CD4-positive, alpha-beta T cell treated with Interleukin-21 for 1 hour (primary cell): Measurements from ENCODE around the gene GALNS.
"Not testable (repeated sequence)": the region's sequence is repeated elsewhere in the genome, so short reads cannot be mapped to it uniquely, and the experiment has no call there.

Experiments
- DNase-seq: peaks from one replicate; pipeline ENCODE4 v3.0.0-alpha.2; 2020

Gene GALNS

DNA sequence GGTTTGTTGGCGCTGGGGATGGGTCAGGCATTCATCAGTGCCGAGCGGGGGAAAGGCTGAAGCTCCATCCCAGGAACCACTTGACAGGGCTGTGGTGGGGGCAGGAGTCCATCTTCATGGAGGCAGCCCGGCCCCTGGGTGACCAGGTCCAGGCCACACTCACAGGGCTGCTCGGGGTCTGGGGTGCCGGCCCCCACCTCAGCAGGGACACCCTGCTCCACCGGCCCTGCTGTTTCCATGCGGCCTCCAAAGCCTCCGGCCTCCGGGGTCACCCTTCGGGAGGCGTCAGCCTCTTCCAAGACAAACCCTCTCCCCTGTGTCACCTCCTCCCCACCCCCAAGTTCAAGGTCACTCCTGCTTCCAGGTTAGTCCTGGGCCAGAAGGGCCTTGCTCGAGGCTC, 22.1 kb downstream of the GALNS start:
- no peak for DNase-seq

DNA sequence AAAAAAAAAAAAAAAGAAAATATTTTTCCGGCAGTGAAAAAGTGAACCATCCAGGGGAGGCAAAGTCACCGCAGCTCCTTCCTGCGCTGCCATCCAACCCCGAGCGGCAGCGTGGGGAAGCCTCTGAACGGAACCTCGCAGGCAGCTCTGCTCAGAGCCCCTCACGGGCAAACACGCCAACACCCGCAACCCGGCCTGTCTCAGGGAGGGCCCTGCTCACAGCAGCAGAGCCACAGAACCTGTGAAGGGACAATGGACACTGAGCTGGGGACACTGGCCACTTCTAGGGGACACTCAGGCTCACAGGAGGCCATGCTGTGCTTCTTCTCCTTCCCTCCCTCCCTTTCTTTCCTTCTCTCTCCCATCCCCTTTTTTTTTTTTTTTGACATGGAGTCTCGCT, 23.7 kb downstream of the GALNS start:
- DNase-seq = no peak

DNA sequence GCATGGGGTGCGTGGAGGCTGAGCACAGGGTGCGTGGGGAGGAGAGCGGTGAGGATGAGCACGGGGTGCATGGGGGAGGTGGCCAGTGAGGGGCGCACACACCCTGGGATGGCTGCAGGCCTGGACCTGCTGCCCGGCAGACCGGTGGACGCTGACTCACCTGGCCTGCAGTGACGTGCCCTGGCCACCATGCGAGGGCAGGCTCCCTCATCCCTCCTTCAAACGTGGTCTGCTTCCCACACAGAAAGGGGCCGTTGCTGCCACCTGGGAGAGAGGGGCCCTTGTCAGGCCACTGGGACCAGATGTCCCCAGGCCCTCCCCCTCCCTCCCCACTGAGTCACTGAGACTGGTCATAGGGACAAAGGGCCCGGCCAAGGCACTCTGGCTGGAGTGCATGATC, 24.9 kb downstream of the GALNS start:
- DNase-seq = no peak

DNA sequence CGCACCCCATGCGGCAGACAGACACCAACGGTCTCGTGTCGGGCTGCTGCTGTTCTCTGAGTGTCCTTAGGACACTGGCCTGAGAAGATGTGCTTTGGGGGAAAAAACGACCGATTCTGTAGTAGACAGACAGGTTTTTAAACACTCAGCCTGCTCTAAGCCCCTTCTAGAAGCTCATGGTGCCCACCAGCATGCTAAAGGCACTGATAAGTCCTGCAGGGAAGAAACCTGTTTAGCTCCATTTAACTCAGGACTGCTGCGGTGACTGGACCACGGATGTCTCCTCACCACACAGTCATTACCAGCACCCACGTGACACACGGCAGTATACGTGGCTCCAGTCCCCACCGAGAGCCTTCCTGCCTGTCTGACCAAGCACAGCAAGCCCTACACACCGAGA, 26.0 kb downstream of the GALNS start:
- DNase-seq = no peak

DNA sequence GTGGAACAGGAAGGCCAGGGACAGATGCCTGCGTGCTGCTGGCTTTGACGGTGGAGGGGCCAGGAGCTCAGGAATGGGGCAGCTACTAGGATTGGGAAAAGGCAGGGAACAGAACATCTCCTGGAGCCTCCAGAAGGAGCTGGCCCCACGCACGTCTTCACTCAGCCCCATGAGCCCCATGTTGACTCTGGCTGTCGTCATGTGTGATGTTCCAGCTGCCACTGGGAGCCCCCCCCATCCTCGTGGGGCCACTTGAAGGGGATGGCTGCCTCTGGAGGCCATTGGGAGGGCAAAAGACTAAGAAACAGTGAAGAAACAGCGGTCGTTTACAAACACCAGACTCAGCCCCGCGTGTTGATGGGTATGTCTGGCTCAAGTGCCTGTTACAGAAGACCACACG, 26.5 kb downstream of the GALNS start:
- DNase-seq = no peak

DNA sequence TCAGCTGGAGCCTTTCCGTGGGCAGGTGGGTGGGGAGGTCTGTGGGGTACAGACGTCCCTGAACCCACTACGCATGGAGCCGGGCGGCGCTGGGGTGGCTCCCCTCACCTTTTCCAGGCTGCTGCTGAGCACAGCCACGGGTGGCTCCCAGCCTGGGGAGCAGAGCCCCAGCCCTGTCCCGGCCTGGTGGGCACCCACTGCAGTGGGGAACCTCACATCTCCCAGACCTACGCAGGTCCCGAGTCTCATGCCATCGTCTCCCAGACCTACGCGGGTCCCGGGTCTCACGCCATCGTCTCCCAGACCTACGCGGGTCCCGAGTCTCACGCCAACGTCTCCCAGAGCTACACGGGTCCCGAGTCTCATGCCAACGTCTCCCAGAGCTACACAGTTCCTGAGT, 28.0 kb downstream of the GALNS start:
- no peak for DNase-seq

DNA sequence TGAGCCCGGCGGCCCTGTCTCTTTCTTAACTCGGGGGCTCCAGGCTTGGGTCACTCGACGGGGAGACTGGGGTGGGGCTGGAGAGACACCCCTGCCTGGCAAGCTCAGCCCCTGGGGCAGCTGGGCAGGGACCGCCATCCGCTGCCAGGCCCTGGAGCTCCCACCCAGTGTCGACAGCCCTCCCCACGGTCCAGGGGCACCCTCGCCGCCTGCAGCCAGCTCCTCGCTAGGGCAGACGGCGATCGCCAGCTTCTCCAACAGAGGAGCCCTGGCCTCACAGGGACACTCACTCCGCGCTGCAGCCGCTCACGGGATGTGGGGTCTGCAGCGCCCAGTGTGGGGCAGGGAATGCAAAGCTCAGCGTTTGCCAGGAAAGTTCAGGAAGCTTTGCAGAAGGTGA, 29.0 kb downstream of the GALNS start:
- DNase-seq = no peak

DNA sequence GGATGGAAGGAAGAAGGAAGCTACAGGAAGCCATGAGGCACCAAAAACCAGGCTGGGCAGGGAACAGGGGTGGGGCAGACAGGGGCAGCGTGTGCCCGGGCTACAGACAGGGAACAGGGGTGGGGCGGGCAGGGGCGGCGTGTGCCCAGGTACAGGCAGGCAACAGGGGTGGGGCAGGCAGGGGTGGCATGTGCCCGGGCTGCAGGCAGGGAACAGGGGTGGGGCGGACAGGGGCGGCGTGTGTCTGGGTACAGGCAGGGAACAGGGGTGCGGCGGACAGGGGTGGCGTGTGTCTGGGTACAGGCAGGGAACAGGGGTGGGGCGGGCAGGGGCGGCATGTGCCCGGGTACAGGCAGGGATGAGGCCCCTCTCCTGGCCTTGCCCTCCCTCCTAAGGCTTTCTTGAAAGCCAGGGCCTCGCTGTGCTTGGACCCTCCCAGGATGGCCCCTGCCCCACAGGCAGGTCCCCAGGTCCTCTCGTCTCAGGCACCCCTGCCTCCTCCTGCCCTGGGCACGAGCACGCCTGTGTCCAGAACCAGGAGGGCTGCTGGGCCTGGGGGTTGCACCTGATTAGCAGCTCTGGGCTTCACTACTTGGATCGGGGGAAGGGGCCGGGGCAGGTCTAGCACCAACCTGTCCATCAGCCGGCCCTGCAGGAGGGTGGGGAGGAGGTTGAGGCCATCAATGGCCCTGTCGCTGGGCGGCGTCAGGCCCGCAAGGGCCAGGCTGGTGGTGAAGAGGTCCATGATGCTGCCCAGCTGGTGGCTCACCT, 30.5 kb downstream of the GALNS start:
- DNase-seq = no peak

DNA sequence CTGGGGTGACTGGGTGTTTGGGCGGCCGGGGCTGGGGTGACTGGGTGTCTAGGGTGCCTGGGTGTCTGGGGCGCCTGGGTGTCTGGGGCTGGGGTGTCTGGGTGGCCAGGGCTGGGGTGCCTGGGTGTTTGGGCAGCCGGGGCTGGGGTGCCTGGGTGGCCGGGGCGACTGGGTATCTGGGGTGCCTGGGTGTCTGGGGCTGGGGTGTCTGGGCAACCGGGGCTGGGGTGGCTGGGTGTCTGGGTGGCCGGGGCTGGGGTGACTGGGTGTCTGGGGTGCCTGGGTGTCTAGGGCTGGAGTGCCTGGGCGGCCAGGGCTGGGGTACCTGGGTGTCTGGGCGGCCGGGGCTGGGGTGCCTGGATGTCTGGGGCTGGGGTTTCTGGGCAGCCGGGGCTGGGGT, 31.6 kb downstream of the GALNS start:
- no peak for DNase-seq

DNA sequence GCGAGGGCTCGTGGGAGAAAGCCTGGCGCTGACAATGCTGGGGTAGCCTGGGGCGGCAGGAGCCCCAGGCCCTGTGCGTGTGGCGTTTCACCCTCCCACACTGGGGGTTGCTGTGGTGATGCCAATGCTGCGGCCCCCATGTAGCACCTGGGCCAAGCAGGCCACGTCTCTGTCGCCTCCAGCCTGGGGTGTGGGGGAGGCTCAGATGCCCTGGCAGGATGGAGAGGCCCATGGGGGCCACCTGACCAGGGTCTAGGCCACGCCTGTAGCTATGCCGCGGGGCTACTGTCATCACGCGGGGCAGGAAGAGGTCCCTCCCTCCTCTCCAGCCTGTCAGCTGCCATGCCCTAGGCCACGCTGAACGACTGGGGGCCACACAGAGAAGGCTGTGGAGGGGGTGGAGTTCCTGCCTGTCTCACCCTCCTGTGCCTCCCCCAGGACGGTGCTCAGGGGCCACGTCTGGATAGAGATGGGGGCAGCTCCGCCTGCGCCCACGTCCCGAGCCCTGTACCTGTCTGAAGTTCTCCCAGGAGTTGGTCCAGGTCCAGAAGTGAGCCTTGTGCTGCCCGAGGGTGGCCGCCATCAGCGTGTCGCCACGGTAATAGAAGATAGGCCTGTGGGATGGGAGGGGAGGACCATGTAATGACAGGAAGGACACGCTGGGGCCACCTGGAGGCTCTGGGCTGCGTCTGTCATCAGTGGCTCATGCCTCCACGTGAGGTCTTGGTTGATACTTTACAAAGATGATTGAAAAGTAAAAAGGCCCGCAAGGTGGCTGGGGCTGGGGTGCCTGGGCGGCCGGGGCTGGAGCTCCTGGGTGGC, 32.3 kb downstream of the GALNS start:
- DNase-seq = no peak

DNA sequence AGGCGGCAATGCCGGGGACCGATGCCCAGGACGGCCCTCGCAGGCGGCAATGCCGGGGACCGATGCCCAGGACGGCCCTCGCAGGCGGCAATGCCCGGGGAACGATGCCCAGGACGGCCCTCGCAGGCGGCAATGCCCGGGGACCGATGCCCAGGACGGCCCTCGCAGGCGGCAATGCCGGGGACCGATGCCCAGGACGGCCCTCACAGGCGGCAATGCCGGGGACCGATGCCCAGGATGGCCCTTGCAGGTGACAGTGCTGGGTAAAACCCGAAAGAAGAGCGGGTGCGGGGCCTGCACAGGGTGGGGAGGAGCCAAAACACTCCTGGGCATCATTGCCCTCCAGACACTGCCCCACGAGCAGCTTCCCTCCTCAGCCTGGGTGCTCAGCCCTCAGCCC, 33.1 kb downstream of the GALNS start:
- DNase-seq = not testable (repeated sequence)

DNA sequence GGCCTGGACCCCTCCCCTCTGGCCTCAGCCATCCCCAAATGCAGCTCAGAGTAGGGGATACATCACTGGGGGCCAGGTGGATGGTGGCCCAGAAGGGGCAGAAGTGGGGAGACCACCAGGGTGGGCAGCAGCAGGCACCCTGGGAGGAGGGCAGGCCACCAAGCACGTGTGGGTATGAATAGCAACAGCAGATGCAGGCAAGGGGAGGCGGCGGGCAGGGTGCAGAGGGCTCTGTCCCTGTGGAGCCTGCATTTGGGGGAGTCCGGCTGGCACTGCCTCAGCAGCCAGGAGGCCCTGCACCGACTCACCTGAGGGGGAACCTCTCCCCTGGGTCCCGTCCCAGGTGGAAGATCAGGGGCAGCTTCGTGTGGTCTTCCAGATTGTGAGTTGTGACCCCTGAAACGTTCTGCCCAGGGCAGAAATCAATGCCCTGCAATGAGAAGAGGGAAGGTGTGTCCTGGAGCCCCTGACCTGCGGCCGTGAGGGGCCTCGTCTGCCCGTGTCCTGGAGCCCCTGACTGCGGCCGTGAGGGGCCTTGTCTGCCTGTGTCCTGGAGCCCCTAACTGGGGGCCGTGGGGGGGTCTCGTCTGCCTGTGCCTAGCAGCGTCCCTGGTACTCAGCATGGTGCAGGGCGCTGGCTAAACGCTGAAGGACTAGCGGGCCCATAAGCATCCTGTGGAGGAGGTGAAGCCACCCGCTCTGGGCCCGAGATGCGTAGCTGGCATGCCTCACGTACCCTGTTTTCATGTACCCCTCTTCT, 34.3 kb downstream of the GALNS start:
- no peak for DNase-seq

DNA sequence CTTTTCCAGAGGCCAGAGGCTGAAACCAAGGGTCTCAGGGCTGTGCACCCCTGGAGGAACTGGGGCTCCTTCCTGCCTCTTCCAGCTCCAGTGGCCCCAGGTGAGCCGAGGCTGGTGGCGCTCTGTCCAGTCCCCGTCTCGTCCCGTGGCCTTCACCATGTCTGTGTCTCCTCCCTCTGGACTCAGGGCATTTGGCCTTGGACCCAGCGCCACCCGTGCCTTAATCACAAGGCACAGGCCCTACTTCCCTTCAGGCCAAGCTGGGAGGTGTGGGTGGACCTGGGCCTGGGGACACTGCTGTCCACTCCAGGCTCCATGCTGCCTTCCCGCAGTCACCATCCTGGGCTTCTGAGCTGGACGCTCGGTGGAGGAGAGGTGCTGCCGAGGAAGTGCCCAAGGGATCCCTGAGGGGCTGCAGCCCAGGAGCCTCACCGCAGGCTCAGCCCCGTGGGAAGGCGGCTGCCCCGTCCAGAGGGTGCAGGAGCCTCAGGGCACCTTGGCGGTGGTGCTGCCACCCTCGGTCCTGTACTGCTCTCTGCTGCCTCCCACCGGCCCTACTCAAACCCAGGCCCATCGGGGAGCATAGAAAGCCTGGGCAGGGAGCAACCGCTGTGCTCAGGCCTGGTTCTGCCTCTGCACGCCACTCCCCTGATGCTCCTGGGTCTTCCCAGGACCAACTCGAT, 35.4 kb downstream of the GALNS start:
- DNase-seq = no peak

DNA sequence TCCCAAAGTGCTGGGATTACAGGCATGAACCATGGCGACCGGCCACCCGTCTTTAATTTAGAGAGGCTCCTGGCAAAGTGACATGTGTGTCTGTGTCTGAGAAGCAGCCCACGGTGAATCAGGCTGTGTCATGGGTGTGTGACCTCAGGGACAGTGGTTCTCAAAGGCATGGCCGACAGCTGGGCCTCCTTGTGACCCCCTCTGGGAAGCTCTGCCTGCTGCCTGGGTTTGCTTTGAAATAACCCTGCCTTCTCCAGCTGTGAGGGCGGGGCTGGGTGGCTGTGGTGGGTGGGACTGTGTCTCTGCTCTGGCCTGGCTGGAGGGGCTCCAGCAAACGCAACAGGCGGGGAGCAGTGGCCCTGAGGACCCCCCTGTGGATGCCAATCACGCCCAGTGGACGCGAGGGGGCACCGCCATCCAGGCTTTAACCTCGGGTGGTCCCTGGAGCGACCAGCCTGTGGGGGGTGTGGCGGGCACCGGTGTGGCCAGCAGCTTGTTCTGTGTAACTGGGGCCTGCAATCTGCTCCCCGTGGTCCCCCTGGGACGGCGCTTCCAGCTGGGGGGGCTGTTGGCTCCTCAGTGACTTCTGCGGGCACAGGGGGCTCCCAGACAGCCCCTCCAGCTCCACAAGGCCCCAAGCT, 36.2 kb downstream of the GALNS start:
- DNase-seq = no peak

DNA sequence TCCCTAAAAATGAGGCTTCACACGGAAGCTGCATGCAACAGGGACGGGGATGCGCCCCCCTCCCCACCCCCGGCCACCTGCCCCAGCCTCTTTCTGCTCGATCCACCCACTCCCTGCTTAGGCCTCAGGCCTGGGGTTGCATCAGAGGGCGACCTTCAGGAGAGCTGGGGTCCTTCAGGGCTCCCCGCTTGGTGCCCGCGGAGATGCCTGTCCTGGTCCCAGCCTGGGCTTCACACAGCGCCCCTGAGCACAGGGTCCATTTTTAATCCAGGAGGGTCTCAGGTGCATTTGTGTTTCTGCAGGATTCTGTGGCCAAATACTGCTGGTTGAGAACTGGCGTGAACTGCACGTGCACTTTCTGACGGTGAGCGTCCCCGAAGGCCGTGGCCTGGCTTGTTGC, 37.6 kb downstream of the GALNS start:
- no peak for DNase-seq

DNA sequence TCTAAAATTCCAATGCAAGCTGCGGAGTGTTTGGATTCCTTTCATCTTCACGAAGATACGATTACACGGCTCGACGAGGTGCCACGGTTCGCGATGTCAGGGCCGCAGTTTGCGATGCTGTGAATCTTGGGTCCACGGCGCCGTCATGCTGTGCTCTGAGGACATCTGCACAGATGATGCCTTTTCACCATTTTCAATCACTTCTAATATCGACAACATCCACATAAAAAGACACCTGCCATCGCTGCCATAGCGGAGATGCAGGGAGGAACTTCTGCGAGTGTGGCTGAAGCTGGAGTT, 38.2 kb downstream of the GALNS start:
- DNase-seq = no peak

DNA sequence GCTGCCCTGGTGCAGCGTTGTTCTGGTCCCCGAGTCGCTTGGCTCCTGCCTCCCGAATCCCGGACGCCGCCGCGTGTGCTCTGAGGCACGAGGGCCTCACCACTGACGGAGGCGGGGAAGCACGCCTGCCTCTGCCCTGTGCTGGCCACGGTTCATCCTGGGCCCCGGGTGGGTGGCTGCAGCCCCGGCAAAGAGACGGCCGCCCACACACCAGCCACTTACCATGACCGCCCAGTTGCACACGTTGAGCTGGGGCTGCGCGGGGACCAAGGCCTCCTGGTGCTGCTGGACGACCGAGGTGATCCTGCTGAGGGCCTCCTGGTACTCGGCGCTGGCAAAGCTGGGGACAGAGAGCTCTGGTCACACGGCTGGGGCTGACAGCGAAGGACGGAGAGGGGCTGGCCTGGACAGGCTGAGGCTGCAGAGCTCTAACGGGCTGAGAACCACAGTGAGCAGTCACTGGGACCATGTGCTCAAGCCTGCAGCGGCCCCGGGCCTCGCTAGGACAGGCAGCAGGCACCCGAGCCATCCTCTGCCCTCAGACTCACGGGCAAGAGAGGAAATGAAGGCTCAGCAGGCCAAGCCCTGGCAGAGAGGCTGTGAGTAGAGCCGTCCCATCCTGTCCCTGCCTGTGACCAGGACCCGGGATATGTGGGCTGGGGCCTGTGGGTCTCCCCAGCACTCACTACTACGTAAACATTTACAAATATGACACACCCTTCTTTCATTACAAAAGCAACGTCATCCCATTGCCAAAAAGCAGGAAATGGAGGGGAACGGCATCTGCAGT, 38.8 kb downstream of the GALNS start:
- no peak for DNase-seq

DNA sequence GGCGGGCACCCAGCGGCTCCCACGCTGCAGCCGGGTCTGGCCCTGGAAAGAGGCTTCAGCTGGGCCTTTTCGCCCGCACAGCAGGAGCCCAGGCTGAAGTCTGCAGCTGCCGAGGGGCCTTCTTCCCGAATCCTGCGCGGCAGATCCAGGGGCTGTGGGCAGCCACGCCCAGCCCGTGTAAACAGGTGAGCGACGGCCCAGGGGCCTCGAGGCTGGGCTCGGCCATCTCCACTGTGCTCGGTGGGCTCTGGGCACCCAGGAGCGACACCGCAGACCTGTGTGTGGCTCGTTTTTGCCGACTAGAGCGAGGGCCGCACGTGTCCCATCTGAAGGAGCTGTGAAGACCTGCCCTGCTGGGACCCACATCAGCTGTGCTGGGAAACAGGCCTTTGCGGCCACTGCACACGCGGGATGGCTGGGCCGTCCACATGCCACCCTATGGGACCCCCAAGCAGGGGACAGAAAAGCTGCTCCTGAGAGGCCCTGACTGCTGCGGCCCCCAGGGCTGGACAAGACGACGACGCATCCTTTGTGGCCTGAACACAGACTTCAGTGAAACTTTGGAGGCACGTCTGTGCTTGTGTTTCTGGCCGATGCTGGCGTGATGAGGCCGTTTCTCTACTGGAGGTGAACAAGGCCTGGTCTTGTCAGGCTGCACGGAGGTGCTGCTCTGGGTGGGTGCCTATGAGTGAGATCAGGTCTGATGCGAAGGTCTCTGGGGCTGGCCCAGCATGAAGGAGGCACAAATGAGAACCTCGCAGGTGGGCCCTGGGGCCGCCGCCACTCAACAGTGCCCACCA, 39.8 kb downstream of the GALNS start:
- no peak for DNase-seq

DNA sequence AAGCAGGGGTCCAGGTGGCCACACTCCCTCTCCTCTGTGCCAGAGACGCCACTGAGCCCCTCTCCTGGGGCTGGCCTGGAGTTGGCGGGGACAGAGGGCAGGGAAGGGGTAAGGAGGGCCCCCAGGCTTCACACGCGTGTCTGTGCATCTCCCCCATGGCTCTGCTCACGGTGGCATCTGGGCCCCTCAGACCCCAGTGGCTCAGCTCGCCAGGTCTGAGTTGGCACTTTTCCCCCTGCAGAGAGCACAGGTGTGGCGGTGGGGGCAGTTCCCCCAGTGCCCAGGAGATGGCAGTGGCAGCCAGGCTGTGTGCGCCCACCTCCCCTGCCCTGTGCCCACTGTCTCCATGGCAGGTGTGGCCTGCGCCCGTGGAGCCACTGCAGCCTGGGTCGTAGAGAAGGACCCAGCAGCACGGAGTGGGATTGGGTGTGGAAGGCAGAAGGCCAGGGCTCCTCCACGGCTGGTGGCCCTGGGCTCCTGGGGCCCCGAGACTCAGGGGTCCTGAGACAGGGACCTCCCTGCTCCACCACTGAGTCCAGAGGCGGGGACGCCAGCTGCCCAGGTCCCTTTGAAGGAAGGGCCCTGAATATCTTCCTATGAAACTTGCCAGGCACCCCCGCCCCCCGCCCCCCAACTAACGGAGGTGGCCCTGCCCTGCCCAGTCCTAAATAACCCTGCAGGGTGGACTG, 40.7 kb downstream of the GALNS start:
- DNase-seq = peak; percentile 53

DNA sequence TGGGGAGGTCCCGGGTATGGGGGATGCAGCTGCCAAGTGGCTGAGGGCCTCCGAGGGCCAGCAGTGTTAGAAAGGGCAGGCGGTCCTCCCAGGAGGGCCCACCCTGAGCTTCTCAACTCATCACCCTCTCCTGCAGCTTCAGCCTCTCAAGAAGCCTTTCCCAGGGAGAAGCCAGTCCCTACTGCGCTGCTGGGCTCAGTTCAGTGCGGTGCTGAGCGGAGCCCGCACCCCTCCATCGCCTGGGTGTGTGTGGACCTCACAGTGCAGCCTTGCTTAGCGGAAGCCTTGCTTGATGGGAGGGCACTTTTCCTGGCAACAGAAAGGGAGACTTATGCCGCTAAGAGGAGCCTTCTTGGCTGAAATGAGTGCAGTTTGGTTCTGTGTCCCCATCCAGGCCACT, 41.5 kb downstream of the GALNS start:
- DNase-seq = no peak

DNA sequence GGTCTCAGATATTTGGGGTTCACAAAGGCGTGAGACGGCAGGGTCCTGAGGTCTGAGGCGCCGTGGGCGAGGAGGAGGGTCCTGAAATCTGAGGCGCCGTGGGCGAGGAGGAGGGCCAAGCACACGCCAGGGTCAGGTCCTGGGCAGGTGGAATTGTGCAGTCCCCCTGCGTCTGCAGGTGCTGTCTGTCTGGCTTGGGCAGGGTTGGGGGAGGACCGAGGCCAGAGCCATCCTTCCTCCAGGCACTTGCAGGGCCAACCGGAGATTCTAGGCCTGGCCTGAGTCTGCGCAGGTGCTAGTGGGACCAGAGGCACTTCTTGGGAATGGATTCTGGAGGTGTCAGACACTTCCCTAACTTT, 42.6 kb downstream of the GALNS start:
- DNase-seq = no peak
